Measurements from ENCODE around the gene INSR. TPM values are rescaled to one million over a fixed set of nuclear protein-coding genes. Genes with fewer than 3 reads are reported as not detected.

INSR gene
- total RNA-seq, 1 experiment from 2014 or later, result 2.5 TPM

DNA sequence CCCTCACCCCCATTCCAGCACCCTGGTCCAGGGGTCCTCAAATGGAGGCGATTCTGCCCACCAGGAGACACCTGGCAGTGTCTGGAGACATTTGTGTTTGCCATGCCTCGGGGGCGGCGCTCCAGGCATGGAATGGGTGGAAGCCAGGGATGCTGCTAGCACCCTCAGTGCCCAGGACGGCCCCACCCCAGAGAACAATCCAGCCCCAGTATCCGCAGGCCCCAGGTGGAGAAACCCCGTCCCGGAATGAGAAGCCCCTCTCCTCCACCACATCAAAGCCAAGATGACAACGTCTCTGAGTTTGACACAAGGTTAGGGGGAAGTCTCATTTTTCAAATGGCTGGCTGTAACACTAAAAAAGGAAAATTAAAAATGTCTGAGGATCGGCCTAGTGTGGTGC lies 68.5 kb downstream of the INSR start:
- TF ChIP-seq TCF7L2 (IDR thresholded peaks at IDR 0.05; ENCODE audit: low read depth, low read length) (no peak), SIN3A (IDR thresholded peaks at IDR 0.05; ENCODE audit: borderline replicate concordance, insufficient read depth, low read depth, low read length) (no peak)
- TF ChIP-seq, protein P1, sequence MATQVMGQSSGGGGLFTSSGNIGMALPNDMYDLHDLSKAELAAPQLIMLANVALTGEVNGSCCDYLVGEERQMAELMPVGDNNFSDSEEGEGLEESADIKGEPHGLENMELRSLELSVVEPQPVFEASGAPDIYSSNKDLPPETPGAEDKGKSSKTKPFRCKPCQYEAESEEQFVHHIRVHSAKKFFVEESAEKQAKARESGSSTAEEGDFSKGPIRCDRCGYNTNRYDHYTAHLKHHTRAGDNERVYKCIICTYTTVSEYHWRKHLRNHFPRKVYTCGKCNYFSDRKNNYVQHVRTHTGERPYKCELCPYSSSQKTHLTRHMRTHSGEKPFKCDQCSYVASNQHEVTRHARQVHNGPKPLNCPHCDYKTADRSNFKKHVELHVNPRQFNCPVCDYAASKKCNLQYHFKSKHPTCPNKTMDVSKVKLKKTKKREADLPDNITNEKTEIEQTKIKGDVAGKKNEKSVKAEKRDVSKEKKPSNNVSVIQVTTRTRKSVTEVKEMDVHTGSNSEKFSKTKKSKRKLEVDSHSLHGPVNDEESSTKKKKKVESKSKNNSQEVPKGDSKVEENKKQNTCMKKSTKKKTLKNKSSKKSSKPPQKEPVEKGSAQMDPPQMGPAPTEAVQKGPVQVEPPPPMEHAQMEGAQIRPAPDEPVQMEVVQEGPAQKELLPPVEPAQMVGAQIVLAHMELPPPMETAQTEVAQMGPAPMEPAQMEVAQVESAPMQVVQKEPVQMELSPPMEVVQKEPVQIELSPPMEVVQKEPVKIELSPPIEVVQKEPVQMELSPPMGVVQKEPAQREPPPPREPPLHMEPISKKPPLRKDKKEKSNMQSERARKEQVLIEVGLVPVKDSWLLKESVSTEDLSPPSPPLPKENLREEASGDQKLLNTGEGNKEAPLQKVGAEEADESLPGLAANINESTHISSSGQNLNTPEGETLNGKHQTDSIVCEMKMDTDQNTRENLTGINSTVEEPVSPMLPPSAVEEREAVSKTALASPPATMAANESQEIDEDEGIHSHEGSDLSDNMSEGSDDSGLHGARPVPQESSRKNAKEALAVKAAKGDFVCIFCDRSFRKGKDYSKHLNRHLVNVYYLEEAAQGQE (IDR thresholded peaks at IDR 0.05; ENCODE audit: insufficient read depth in 1 of 2, low read depth in 2 of 2, low read length in 1 of 2), result no peak
- TF ChIP-seq, protein P2, sequence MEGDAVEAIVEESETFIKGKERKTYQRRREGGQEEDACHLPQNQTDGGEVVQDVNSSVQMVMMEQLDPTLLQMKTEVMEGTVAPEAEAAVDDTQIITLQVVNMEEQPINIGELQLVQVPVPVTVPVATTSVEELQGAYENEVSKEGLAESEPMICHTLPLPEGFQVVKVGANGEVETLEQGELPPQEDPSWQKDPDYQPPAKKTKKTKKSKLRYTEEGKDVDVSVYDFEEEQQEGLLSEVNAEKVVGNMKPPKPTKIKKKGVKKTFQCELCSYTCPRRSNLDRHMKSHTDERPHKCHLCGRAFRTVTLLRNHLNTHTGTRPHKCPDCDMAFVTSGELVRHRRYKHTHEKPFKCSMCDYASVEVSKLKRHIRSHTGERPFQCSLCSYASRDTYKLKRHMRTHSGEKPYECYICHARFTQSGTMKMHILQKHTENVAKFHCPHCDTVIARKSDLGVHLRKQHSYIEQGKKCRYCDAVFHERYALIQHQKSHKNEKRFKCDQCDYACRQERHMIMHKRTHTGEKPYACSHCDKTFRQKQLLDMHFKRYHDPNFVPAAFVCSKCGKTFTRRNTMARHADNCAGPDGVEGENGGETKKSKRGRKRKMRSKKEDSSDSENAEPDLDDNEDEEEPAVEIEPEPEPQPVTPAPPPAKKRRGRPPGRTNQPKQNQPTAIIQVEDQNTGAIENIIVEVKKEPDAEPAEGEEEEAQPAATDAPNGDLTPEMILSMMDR (IDR thresholded peaks at IDR 0.05), result no peak
- Histone ChIP-seq H3K36me3 (ENCODE audit: control insufficient read depth, insufficient read depth, low read length) (no peaks in the 10 kb centered on the region), H3K4me1 (ENCODE audit: control insufficient read depth, insufficient read depth, low read length) (no peaks in the 10 kb centered on the region), H3K4me3 (ENCODE audit: low read depth in 2 of 2, low read length in 2 of 2) (no peak overlapping the region), H3K9me3 (ENCODE audit: control insufficient read depth, insufficient read depth, low read depth, low read length) (no peaks in the 10 kb centered on the region), H3K27me3 (ENCODE audit: control insufficient read depth, insufficient read depth, low read length) (no peaks in the 10 kb centered on the region), H3K27ac (ENCODE audit: low read length) (no peak overlapping the region)
- no peak for DNase-seq (ENCODE audit: low read depth, low spot score)
- ChIA-PET POLR2A (no interaction called here), CTCF (no interaction called here)
- no peak for ATAC-seq
- in situ Hi-C loops (cut with HindIII; ENCODE audit: low pct_unique_long_range_greater_than_20kb, low sequenced_read_pairs), result no loop called here
- intact Hi-C loops (cut with micrococcal nuclease; ENCODE audit: unreplicated experiment), result no loop called here
- BruUV-seq (replicated peaks), result no TSS peak

DNA sequence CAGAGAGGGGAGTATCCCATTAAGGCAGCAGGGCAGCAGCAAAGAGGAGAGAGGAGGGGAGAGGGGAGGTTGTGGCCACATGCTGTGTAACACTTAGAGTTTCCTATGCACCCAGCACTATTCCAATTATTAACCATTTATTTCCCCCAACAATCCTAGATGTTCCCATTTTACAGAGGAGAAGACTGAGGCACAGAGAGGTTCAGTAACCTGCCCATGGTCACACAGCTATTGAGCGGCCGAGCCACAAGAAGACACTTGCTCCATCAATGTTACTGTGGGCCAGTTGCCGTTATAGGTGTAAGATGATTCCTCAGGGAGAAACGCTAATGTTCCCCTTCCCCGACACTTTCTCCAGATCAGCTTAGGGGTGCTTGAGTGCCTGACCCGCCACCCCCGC lies 69.2 kb downstream of the INSR start:
- no peak overlapping the region for H3K27ac ChIP-seq (ENCODE audit: low read length)
- H3K9me3 ChIP-seq (ENCODE audit: control insufficient read depth, insufficient read depth, low read depth, low read length), result no peaks in the 10 kb centered on the region
- no TSS peak for BruUV-seq (replicated peaks)
- TF ChIP-seq, protein P1 (IDR thresholded peaks at IDR 0.05; ENCODE audit: insufficient read depth in 1 of 2, low read depth in 2 of 2, low read length in 1 of 2), result no peak
- TF ChIP-seq, protein P2 (IDR thresholded peaks at IDR 0.05), result no peak
- H3K4me3 ChIP-seq (ENCODE audit: low read depth in 2 of 2, low read length in 2 of 2), result no peak overlapping the region
- ChIA-PET POLR2A (no interaction called here), CTCF (no interaction called here)
- intact Hi-C loops (cut with micrococcal nuclease; ENCODE audit: unreplicated experiment) (no loop called here), in situ Hi-C loops (cut with HindIII; ENCODE audit: low pct_unique_long_range_greater_than_20kb, low sequenced_read_pairs) (no loop called here)
- ATAC-seq (no peak), DNase-seq (ENCODE audit: low read depth, low spot score) (no peak)
- no peaks in the 10 kb centered on the region for H3K4me1 ChIP-seq (ENCODE audit: control insufficient read depth, insufficient read depth, low read length)
- no peaks in the 10 kb centered on the region for H3K27me3 ChIP-seq (ENCODE audit: control insufficient read depth, insufficient read depth, low read length)
- H3K36me3 ChIP-seq (ENCODE audit: control insufficient read depth, insufficient read depth, low read length), result no peaks in the 10 kb centered on the region

All from Panc1 (cell line).